H1 (cell line): Measurements from ENCODE around the gene ZC2HC1C. TPM values are rescaled to one million over a fixed set of nuclear protein-coding genes. Genes with fewer than 3 reads are reported as not detected.

Source experiments
- CTCF ChIA-PET: fragments of 300-600 bp; sonication (Branson Sonifier 250); formaldehyde crosslinking; loops from one replicate; lab custom pipeline; 2021; ENCODE audit not compliant: partially characterized antibody; lab: Charles Lee
- POLR2A ChIA-PET: fragments of 300-600 bp; sonication (Branson Sonifier 250); formaldehyde crosslinking; loops from one replicate; lab custom pipeline; 2021; ENCODE audit warnings: inconsistent platforms; ENCODE audit not compliant: partially characterized antibody; lab: Charles Lee
- DNase-seq, 2 experiments: peaks; one replicate each; pipeline versions ENCODE4 v3.0.0 to v3.0.0-alpha.2; 2010 to 2022; ENCODE audit warnings: low spot score in 2 of 2, low read depth in 1 of 2, mixed read lengths in 1 of 2
- FAIRE-seq: peaks from 2 replicates; lab custom pipeline; 2011; peaks lifted over from hg19 to GRCh38; lab: Jason Lieb, UNC
- H2AFZ ChIP-seq: 2 replicates; pipeline ENCODE4 v1.8.1; 2012; ENCODE audit warnings: low read length, inconsistent platforms
- H2AK5ac ChIP-seq: 2 replicates; pipeline ENCODE4 v1.6.1; 2013; ENCODE audit warnings: low read depth, low read length
- H2BK120ac ChIP-seq: replicated peaks from 2 replicates; pipeline ENCODE3; 2013; ENCODE audit warnings: low read depth, low read length, inconsistent platforms
- H2BK12ac ChIP-seq: 2 replicates; pipeline ENCODE4 v1.6.1; 2013; ENCODE audit warnings: low read depth, low read length
- H2BK15ac ChIP-seq: 2 replicates; pipeline ENCODE4 v1.6.1; 2013; ENCODE audit warnings: low read length
- H2BK20ac ChIP-seq: 2 replicates; pipeline ENCODE4 v1.6.1; 2013; ENCODE audit warnings: low read length
- H2BK5ac ChIP-seq: 2 replicates; pipeline ENCODE4 v1.6.1; 2013; ENCODE audit warnings: low read depth, low read length
- H3K14ac ChIP-seq: 2 replicates; pipeline ENCODE4 v1.6.1; 2013; ENCODE audit warnings: inconsistent platforms; ENCODE audit not compliant: insufficient read length
- H3K18ac ChIP-seq: 2 replicates; pipeline ENCODE4 v1.6.1; 2013; ENCODE audit warnings: low read length; ENCODE audit errors: extremely low read depth
- H3K23ac ChIP-seq: 2 replicates; pipeline ENCODE4 v1.6.1; 2013; ENCODE audit warnings: inconsistent platforms; ENCODE audit not compliant: insufficient read length
- H3K23me2 ChIP-seq: 2 replicates; pipeline ENCODE4 v1.6.1; 2013; ENCODE audit warnings: low read depth, low read length
- H3K27ac ChIP-seq: 2 replicates; pipeline ENCODE4 v1.6.1; 2011; ENCODE audit warnings: low read depth, low read length, inconsistent platforms
- H3K27me3 ChIP-seq, 4 experiments: replicated peaks in 1 of 4; 1 replicate in 1 of 4; 2 replicates in 3 of 4; pipeline versions ENCODE4 v1.6.1 to v1.8.1; 2011 to 2013; ENCODE audit warnings: low read length in 3 of 4, mild to moderate bottlenecking in 3 of 4, inconsistent platforms in 2 of 4, mixed read lengths in 2 of 4, moderate library complexity in 1 of 4; ENCODE audit not compliant: control insufficient read depth in 3 of 4, insufficient read depth in 3 of 4; ENCODE audit errors: extremely low read depth in 1 of 4
- H3K36me3 ChIP-seq, 4 experiments: 2 replicates each; pipeline versions ENCODE4 v1.6.1 to v1.8.1; 2011 to 2013; ENCODE audit warnings: mild to moderate bottlenecking in 4 of 4, low read length in 3 of 4, moderate library complexity in 2 of 4, control low read depth in 1 of 4, inconsistent platforms in 1 of 4; ENCODE audit not compliant: insufficient read depth in 4 of 4, control insufficient read depth in 2 of 4
- H3K4ac ChIP-seq: replicated peaks from 2 replicates; pipeline ENCODE3; 2013; ENCODE audit warnings: low read length, low read depth, mixed read lengths, inconsistent platforms; ENCODE audit not compliant: insufficient read length
- H3K4me1 ChIP-seq, 4 experiments: replicated peaks in 1 of 4; 1 replicate in 1 of 4; 2 replicates in 3 of 4; pipeline versions ENCODE4 v1.6.1 to v1.8.1; 2011 to 2013; ENCODE audit warnings: low read length in 3 of 4, inconsistent platforms in 2 of 4, mixed read lengths in 1 of 4; ENCODE audit not compliant: insufficient read depth in 4 of 4, control insufficient read depth in 3 of 4
- H3K4me2 ChIP-seq, 2 experiments: 2 replicates each; pipeline versions ENCODE4 v1.6.1 to v1.8.1; 2011 to 2013; ENCODE audit warnings: low read depth in 2 of 2, low read length in 2 of 2, control low read depth in 1 of 2, inconsistent platforms in 1 of 2, mild to moderate bottlenecking in 1 of 2; ENCODE audit not compliant: insufficient read depth in 1 of 2
- H3K4me3 ChIP-seq, 4 experiments: fragments of 200-600, 300-600 bp in 1 of 4; sonication (generic), shearing (Covaris generic), sonication (Bioruptor Twin) in 1 of 4; 2 replicates each; pipeline versions ENCODE4 v1.5.1 to v1.8.1; 2011 to 2016; ENCODE audit warnings: low read length in 4 of 4, low read depth in 3 of 4, control low read depth in 2 of 4, inconsistent platforms in 2 of 4, mild to moderate bottlenecking in 2 of 4, mixed read lengths in 1 of 4, moderate library complexity in 1 of 4; ENCODE audit not compliant: insufficient read depth in 2 of 4; ENCODE audit errors: extremely low read depth in 1 of 4
- H3K56ac ChIP-seq: replicated peaks from 2 replicates; pipeline ENCODE3; 2013; ENCODE audit warnings: low read depth, mild to moderate bottlenecking, mixed read lengths, low read length, inconsistent platforms; ENCODE audit not compliant: insufficient read length
- H3K79me1 ChIP-seq: 2 replicates; pipeline ENCODE4 v1.6.1; 2013; ENCODE audit warnings: low read depth, low read length, control low read depth
- H3K79me2 ChIP-seq, 2 experiments: 2 replicates each; pipeline versions ENCODE4 v1.6.1 to v1.8.1; 2012 to 2013; ENCODE audit warnings: low read length in 2 of 2, mild to moderate bottlenecking in 2 of 2, inconsistent platforms in 1 of 2; ENCODE audit not compliant: insufficient read depth in 2 of 2, control insufficient read depth in 1 of 2
- H3K9ac ChIP-seq, 4 experiments: replicated peaks in 1 of 4; 1 replicate in 1 of 4; 2 replicates in 3 of 4; pipeline versions ENCODE4 v1.6.1 to v1.8.1; 2011 to 2013; ENCODE audit warnings: low read depth in 3 of 4, low read length in 3 of 4, control low read depth in 2 of 4, mild to moderate bottlenecking in 2 of 4, moderate library complexity in 2 of 4, inconsistent platforms in 1 of 4; ENCODE audit errors: extremely low read depth in 1 of 4
- H3K9me3 ChIP-seq, 2 experiments: 2 replicates each; pipeline versions ENCODE4 v1.6.1 to v1.8.1; 2012 to 2013; ENCODE audit warnings: mild to moderate bottlenecking in 2 of 2, moderate library complexity in 2 of 2, control low read depth in 1 of 2, inconsistent platforms in 1 of 2, low read depth in 1 of 2, low read length in 1 of 2, mixed read lengths in 1 of 2; ENCODE audit not compliant: insufficient read depth in 2 of 2
- H4K20me1 ChIP-seq, 2 experiments: replicated peaks in 1 of 2; 2 replicates each; pipeline versions ENCODE3 to v1.8.1; 2011 to 2013; ENCODE audit warnings: inconsistent platforms in 2 of 2, low read length in 2 of 2, mild to moderate bottlenecking in 1 of 2; ENCODE audit not compliant: insufficient read depth in 2 of 2, control insufficient read depth in 1 of 2
- H4K5ac ChIP-seq: 2 replicates; pipeline ENCODE4 v1.6.1; 2013; ENCODE audit warnings: low read length, low read depth, mixed read lengths, inconsistent platforms; ENCODE audit not compliant: insufficient read length
- H4K8ac ChIP-seq: 2 replicates; pipeline ENCODE4 v1.8.0; 2013; ENCODE audit warnings: mild to moderate bottlenecking, moderate library complexity, low read length, inconsistent platforms; ENCODE audit not compliant: insufficient read depth; ENCODE audit errors: extremely low read depth
- H4K91ac ChIP-seq: replicated peaks from 2 replicates; pipeline ENCODE3; 2013; ENCODE audit warnings: low read length, mixed read lengths, inconsistent platforms; ENCODE audit not compliant: insufficient read length
- WGBS, 2 experiments: shearing (Covaris generic) in 1 of 2; methylation state at CpG; one replicate each; pipeline versions ENCODE4 v1.1.6 to v1.1.7; 2013 to 2015; ENCODE audit warnings: low lambda C conversion rate in 2 of 2, mixed read lengths in 2 of 2, inconsistent platforms in 1 of 2, low coverage in 1 of 2, missing lambda C conversion rate in 1 of 2; ENCODE audit not compliant: insufficient replicate concordance in 2 of 2, insufficient coverage in 1 of 2, insufficient read length in 1 of 2; ENCODE audit errors: extremely low coverage in 1 of 2, missing lambda C conversion rate in 1 of 2; 5-methylcytosine and 5-hydroxymethylcytosine counted together
- polyA plus RNA-seq, 7 experiments: library from polyadenylated mRNA; depleted of rRNA in 3 of 7; stranded (reverse) in 5 of 7; unstranded in 2 of 7; fragments of >200 nt in 5 of 7; fragments of 200-250 nt in 2 of 7; gene quantifications; 1 replicate in 5 of 7; 2 replicates in 1 of 7; 4 replicates in 1 of 7; pipeline versions ENCODE4 v1.2.1 to v1.2.3, GENCODE V29; 2011 to 2013; ENCODE audit warnings: missing spikeins in 2 of 7, mixed read lengths in 2 of 7
- total RNA-seq: library from RNA; stranded (reverse); fragmentation: NEBNext Ultra II Directional; extraction: Animal tissue kit (Norgen Biotek cat#: 25700); gene quantifications from 2 replicates; pipeline ENCODE4 v1.2.1, GENCODE V29; 2021

Gene ZC2HC1C
- total and polyA plus RNA-seq, 2 of the 8 experiments (the other 6 are each of a cell fraction or from before 2014, with no cell fraction given): 0.57 to 1.2 TPM

GRCh38 chr14:75049136-75049535, 20.3 kb upstream of the ZC2HC1C start:
- no peaks in the 10 kb centered on the region for H3K9me3 ChIP-seq
- H2BK15ac ChIP-seq: no peak overlapping the region
- peaks cover 0 to 4% (median 0%) of the 10 kb centered on the region in 4 experiments; a peak in 3 of 7 replicates for H3K4me1 ChIP-seq
- no peaks in the 10 kb centered on the region for H3K79me2 ChIP-seq
- POLR2A ChIA-PET: interaction anchor here (1.4 to 3.0 kb wide), 5 partner anchors 12 to 142 kb away, joined by 3 to 15 read pairs (median 5); partner anchors contain the start of genes ACYP1 and ZC2HC1C
- H3K27me3 ChIP-seq: no peaks in the 10 kb centered on the region
- H3K14ac ChIP-seq: no peak overlapping the region
- CTCF ChIA-PET: interaction anchor here (1.1 to 2.4 kb wide), 5 partner anchors 26 to 413 kb away, joined by 3 to 17 read pairs (median 3); no protein-coding TSS in a partner anchor
- H3K56ac ChIP-seq: no peak overlapping the region
- H3K4me3 ChIP-seq: no peak overlapping the region
- no peak overlapping the region for H2BK20ac ChIP-seq
- H2AK5ac ChIP-seq: no peak overlapping the region
- H2BK120ac ChIP-seq: no peak overlapping the region
- 87% methylated on average over 5 of the region's 5 CpGs; no CpG with 5 or more reads in 1 of the 2 experiments for WGBS, 2 experiments
- no peak overlapping the region for H3K4ac ChIP-seq
- H3K79me1 ChIP-seq: no peaks in the 10 kb centered on the region
- H4K5ac ChIP-seq: no peak overlapping the region
- FAIRE-seq (no peak), DNase-seq (no peak)
- H2BK5ac ChIP-seq: no peak overlapping the region
- H3K23ac ChIP-seq: no peak overlapping the region
- no peaks in the 10 kb centered on the region; the same call in 1 of the 2 replicates for H3K23me2 ChIP-seq
- no peak overlapping the region for H3K4me2 ChIP-seq
- no peak overlapping the region for H2BK12ac ChIP-seq
- peak overlapping the region in 1 of 4 experiments; percentile 46; a peak in 1 of 7 replicates for H3K9ac ChIP-seq
- no peak overlapping the region for H4K8ac ChIP-seq
- no peak overlapping the region for H4K91ac ChIP-seq
- no peaks in the 10 kb centered on the region; a peak in 1 of 8 replicates for H3K36me3 ChIP-seq
- H3K27ac ChIP-seq: no peak overlapping the region
- H2AFZ ChIP-seq: no peak overlapping the region
- no peaks in the 10 kb centered on the region for H4K20me1 ChIP-seq
- H3K18ac ChIP-seq: no peak overlapping the region
